Naive thymus-derived CD4-positive, alpha-beta T cell (primary cell): ENCODE data around the gene CCL7. TPM values are rescaled to one million over a fixed set of nuclear protein-coding genes. Genes with fewer than 3 reads are reported as not detected.

Experiments
- ATAC-seq: fragments of 150-1000 bp; cut with Tn5 transposase; 2 replicates; pipeline ENCODE4 v1.10.0; 2021; ENCODE audit warnings: mild to moderate bottlenecking, moderate library complexity
- CTCF ChIA-PET: fragments of 350-600 bp; sonication (Branson Sonifier 250); formaldehyde crosslinking; loops from one replicate; lab custom pipeline; 2021; ENCODE audit warnings: antibody characterized with exemption; lab: Charles Lee
- POLR2A ChIA-PET: fragments of 350-600 bp; sonication (Branson Sonifier 250); formaldehyde crosslinking; loops from one replicate; lab custom pipeline; 2021; ENCODE audit warnings: antibody characterized with exemption, inconsistent platforms; lab: Charles Lee
- DNase-seq, 9 donors: peaks; one replicate each; pipeline versions ENCODE4 v3.0.0 to v3.0.0-alpha.2; 2020 to 2022; ENCODE audit warnings: mixed read lengths in 1 of 9
- H3K27ac ChIP-seq: one replicate; pipeline ENCODE4 v1.7.0; 2013; ENCODE audit warnings: mild to moderate bottlenecking, low read depth, low read length, moderate library complexity
- H3K27me3 ChIP-seq, 2 donors: one replicate each; pipeline ENCODE4 v1.7.0; 2013; ENCODE audit warnings: low read length in 2 of 2, mild to moderate bottlenecking in 2 of 2, moderate library complexity in 2 of 2; ENCODE audit not compliant: control insufficient read depth in 2 of 2, insufficient read depth in 2 of 2
- H3K36me3 ChIP-seq, 3 experiments: 1 replicate in 2 of 3; 2 replicates in 1 of 3; pipeline ENCODE4 v1.7.0; 2013; ENCODE audit warnings: low read length in 3 of 3, mild to moderate bottlenecking in 3 of 3, moderate library complexity in 1 of 3; ENCODE audit not compliant: insufficient read depth in 3 of 3, control insufficient read depth in 2 of 3
- H3K4me1 ChIP-seq, 2 donors: one replicate each; pipeline ENCODE4 v1.7.0; 2013; ENCODE audit warnings: low read length in 2 of 2, mild to moderate bottlenecking in 2 of 2, moderate library complexity in 1 of 2; ENCODE audit not compliant: control insufficient read depth in 2 of 2, insufficient read depth in 2 of 2
- H3K4me3 ChIP-seq: 2 replicates; pipeline ENCODE4 v1.7.0; 2013; ENCODE audit warnings: mild to moderate bottlenecking, low read length
- H3K9me3 ChIP-seq, 3 experiments: 1 replicate in 2 of 3; 2 replicates in 1 of 3; pipeline ENCODE4 v1.7.0; 2013; ENCODE audit warnings: low read length in 3 of 3; ENCODE audit not compliant: control insufficient read depth in 2 of 3
- H3K27ac Mint-ChIP-seq, 9 donors: one replicate each; pipeline ENCODE4 v1.8.0; 2020 to 2022; ENCODE audit warnings: mixed read lengths in 9 of 9, mild to moderate bottlenecking in 8 of 9, moderate library complexity in 5 of 9, inconsistent platforms in 2 of 9
- H3K27me3 Mint-ChIP-seq, 5 donors: one replicate each; pipeline ENCODE4 v1.8.0; 2021 to 2022; ENCODE audit warnings: mixed read lengths in 5 of 5, mild to moderate bottlenecking in 1 of 5
- H3K36me3 Mint-ChIP-seq, 5 donors: one replicate each; pipeline ENCODE4 v1.8.0; 2020 to 2022; ENCODE audit warnings: mixed read lengths in 5 of 5, mild to moderate bottlenecking in 3 of 5, inconsistent platforms in 1 of 5
- H3K4me1 Mint-ChIP-seq, 7 donors: one replicate each; pipeline ENCODE4 v1.8.0; 2020 to 2022; ENCODE audit warnings: mixed read lengths in 7 of 7, mild to moderate bottlenecking in 3 of 7, inconsistent platforms in 1 of 7
- H3K4me3 Mint-ChIP-seq, 10 donors: one replicate each; pipeline ENCODE4 v1.8.0; 2020 to 2022; ENCODE audit warnings: mild to moderate bottlenecking in 10 of 10, mixed read lengths in 10 of 10, moderate library complexity in 6 of 10, inconsistent platforms in 2 of 10
- H3K9me3 Mint-ChIP-seq, 11 donors: one replicate each; pipeline ENCODE4 v1.8.0; 2020 to 2022; ENCODE audit warnings: mixed read lengths in 11 of 11, mild to moderate bottlenecking in 4 of 11, inconsistent platforms in 1 of 11, moderate library complexity in 1 of 11
- intact Hi-C, 2 donors: fragments of 100-400 bp; cut with micrococcal nuclease; formaldehyde crosslinking; loops; one replicate each; pipeline ENCODE4 v1.15.1; 2023
- polyA plus RNA-seq, 2 donors: library from polyadenylated mRNA; unstranded; fragments of 300-500 nt; fragmentation: Illumina TruSeq; gene quantifications; one replicate each; pipeline ENCODE4 v1.2.3, GENCODE V29; 2021
- total RNA-seq, 6 experiments: library from RNA in 5 of 6; stranded (reverse) in 5 of 6; gene quantifications; 1 replicate in 5 of 6; 2 replicates in 1 of 6; pipeline ENCODE4 v1.2.3 and lab custom pipeline; 2021 to 2026

Gene CCL7
- total and polyA plus RNA-seq, 7 experiments from 2014 or later: not detected

DNA sequence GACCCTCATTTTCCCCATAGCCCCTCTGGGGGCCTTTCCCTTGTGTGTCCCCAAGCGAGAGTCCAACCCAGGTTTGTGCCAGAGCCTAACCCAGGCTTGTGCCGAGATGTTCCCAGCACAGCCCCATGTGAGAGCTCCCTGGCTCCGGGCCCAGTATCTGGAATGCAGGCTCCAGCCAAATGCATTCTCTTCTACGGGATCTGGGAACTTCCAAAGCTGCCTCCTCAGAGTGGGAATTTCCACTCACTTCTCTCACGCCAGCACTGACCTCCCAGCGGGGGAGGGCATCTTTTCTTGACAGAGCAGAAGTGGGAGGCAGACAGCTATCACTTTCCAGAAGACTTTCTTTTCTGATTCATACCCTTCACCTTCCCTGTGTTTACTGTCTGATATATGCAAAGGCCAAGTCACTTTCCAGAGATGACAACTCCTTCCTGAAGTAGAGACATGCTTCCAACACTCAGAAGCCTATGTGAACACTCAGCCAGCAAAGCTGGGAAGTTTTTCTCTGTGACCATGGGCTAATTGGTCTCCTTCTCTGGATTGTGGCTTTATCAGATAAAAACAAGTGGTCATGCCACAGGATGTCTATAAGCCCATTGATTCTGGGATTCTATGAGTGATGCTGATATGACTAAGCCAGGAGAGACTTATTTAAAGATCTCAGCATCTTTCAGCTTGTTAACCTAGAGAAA lies 17.4 kb upstream of the CCL7 start:
- Mint-ChIP-seq H3K4me3 (no peak overlapping the region), H3K9me3 (peaks cover 0 to 1% (median 0%) of the 10 kb centered on the region in 11 donors), H3K27ac (no peak overlapping the region), H3K27me3 (peaks cover 27 to 55% (median 43%) of the 10 kb centered on the region in 5 donors), H3K36me3 (no peaks in the 10 kb centered on the region), H3K4me1 (peaks cover 0 to 7% (median 0%) of the 10 kb centered on the region in 7 donors)
- Histone ChIP-seq H3K27ac (no peak overlapping the region), H3K4me1 (no peaks in the 10 kb centered on the region), H3K4me3 (no peak overlapping the region), H3K36me3 (no peaks in the 10 kb centered on the region), H3K27me3 (no peaks in the 10 kb centered on the region), H3K9me3 (no peaks in the 10 kb centered on the region)
- POLR2A ChIA-PET: no interaction called here
- ATAC-seq (no peak), DNase-seq (no peak)
- CTCF ChIA-PET: no interaction called here
- intact Hi-C loops: no loop called here

DNA sequence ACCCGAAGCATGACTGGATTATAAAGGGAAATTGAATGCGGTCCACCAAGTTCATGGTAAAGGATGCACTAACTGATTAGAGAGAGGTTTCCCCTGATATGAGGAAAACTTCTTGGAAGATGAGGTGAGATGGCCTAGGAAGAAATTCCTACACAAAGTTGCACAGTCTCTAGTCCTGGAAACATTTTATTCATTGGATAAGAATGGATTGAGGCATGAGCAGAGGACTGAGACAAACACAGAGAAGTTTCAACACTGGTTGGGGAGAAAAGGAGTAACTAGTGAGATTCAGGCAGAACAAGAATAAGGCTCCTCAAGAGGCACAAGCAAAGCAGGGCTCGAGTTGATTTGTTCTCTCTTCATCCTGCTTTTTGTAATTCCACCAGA lies 16.9 kb upstream of the CCL7 start:
- POLR2A ChIA-PET: no interaction called here
- CTCF ChIA-PET: no interaction called here

DNA sequence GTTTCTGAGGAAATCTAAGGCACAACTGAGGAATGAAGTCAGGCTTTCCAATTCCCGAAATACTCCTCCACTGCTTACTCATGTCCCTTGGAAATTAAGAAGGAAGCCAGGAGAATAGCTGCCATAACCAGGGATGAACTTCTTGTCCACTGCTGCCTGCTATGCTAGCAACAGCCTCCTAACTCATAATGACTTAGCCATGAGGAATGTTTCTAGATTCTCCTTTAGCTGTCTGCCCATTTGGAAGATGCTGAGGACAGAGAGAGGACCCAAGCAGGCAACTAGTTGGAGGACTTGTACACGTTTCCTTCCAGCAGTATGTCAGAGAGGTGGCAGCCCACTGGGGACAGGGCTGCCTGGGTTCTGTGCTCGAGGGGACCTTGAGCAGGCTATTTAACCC lies 15.9 kb upstream of the CCL7 start:
- no peaks in the 10 kb centered on the region for H3K36me3 ChIP-seq
- no peak for DNase-seq
- Mint-ChIP-seq H3K4me1 (peaks cover 0 to 6% (median 0%) of the 10 kb centered on the region in 7 donors), H3K27me3 (peaks cover 35 to 56% (median 49%) of the 10 kb centered on the region in 5 donors), H3K4me3 (no peak overlapping the region), H3K27ac (no peak overlapping the region), H3K9me3 (peaks cover 0 to 1% (median 0%) of the 10 kb centered on the region in 11 donors), H3K36me3 (no peaks in the 10 kb centered on the region)
- ChIA-PET POLR2A (no interaction called here), CTCF (no interaction called here)
- no peak overlapping the region for H3K4me3 ChIP-seq
- no peak for ATAC-seq
- no peak overlapping the region for H3K27ac ChIP-seq
- no peaks in the 10 kb centered on the region for H3K4me1 ChIP-seq
- no peaks in the 10 kb centered on the region for H3K27me3 ChIP-seq
- intact Hi-C loops: no loop called here
- H3K9me3 ChIP-seq: no peaks in the 10 kb centered on the region

More for the DNA sequence above, 16.9 kb upstream of the CCL7 start:
- Histone ChIP-seq H3K4me3 (no peak overlapping the region), H3K27ac (no peak overlapping the region), H3K36me3 (no peaks in the 10 kb centered on the region), H3K9me3 (no peaks in the 10 kb centered on the region), H3K4me1 (no peaks in the 10 kb centered on the region), H3K27me3 (no peaks in the 10 kb centered on the region)
- ATAC-seq (no peak), DNase-seq (no peak)
- intact Hi-C loops: no loop called here
- peaks cover 0 to 7% (median 0%) of the 10 kb centered on the region in 7 donors for H3K4me1 Mint-ChIP-seq
- peaks cover 0 to 1% (median 0%) of the 10 kb centered on the region in 11 donors for H3K9me3 Mint-ChIP-seq
- H3K36me3 Mint-ChIP-seq: no peaks in the 10 kb centered on the region
- H3K27ac Mint-ChIP-seq: no peak overlapping the region
- no peak overlapping the region for H3K4me3 Mint-ChIP-seq
- H3K27me3 Mint-ChIP-seq: peaks cover 27 to 56% (median 45%) of the 10 kb centered on the region in 5 donors

DNA sequence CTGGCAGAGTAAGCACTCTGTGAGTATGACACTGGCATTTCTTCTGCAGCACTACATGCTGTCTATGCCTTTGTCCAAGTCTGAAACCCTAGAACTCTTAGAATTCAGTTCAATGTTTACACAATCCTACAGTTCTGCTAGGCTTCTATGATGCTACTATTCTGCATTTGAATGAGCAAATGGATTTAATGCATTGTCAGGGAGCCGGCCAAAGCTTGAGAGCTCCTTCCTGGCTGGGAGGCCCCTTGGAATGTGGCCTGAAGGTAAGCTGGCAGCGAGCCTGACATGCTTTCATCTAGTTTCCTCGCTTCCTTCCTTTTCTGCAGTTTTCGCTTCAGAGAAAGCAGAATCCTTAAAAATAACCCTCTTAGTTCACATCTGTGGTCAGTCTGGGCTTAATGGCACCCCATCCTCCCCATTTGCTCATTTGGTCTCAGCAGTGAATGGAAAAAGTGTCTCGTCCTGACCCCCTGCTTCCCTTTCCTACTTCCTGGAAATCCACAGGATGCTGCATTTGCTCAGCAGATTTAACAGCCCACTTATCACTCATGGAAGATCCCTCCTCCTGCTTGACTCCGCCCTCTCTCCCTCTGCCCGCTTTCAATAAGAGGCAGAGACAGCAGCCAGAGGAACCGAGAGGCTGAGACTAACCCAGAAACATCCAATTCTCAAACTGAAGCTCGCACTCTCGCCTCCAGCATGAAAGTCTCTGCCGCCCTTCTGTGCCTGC lies 15.2 kb upstream of the CCL7 start, which contains the start of gene CCL2:
CCL2 (plus strand) TSS at position 635 of the 730 bp plus-strand sequence; CDS start at position 700, 65 bp downstream.
- Histone ChIP-seq H3K36me3 (no peaks in the 10 kb centered on the region), H3K27ac (no peak within 1 kb of the TSS), H3K4me1 (no peaks in the 10 kb centered on the region), H3K9me3 (no peaks in the 10 kb centered on the region), H3K4me3 (no peak within 1 kb of the TSS), H3K27me3 (no peaks in the 10 kb centered on the region)
- Mint-ChIP-seq H3K36me3 (no peaks in the 10 kb centered on the region), H3K9me3 (peaks cover 0 to under 1% (median 0%) of the 10 kb centered on the region in 11 donors), H3K27me3 (peaks cover 35 to 62% (median 50%) of the 10 kb centered on the region in 5 donors), H3K4me3 (no peak within 1 kb of the TSS), H3K27ac (no peak within 1 kb of the TSS), H3K4me1 (peaks cover 0 to 10% (median 0%) of the 10 kb centered on the region in 7 donors)
- DNase-seq (no peak), ATAC-seq (no peak)
- CTCF ChIA-PET: no interaction called here
- POLR2A ChIA-PET: no interaction called here
- intact Hi-C loops: no loop called here

DNA sequence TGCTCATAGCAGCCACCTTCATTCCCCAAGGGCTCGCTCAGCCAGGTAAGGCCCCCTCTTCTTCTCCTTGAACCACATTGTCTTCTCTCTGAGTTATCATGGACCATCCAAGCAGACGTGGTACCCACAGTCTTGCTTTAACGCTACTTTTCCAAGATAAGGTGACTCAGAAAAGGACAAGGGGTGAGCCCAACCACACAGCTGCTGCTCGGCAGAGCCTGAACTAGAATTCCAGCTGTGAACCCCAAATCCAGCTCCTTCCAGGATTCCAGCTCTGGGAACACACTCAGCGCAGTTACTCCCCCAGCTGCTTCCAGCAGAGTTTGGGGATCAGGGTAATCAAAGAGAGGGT lies 14.7 kb upstream of the CCL7 start:
- Histone ChIP-seq H3K27me3 (no peaks in the 10 kb centered on the region), H3K36me3 (no peaks in the 10 kb centered on the region), H3K27ac (no peak overlapping the region), H3K4me1 (no peaks in the 10 kb centered on the region), H3K4me3 (no peak overlapping the region), H3K9me3 (no peaks in the 10 kb centered on the region)
- Mint-ChIP-seq H3K4me1 (peaks cover 0 to 10% (median 0%) of the 10 kb centered on the region in 7 donors), H3K36me3 (no peaks in the 10 kb centered on the region), H3K4me3 (no peak overlapping the region), H3K27ac (no peak overlapping the region), H3K27me3 (peaks cover 35 to 62% (median 50%) of the 10 kb centered on the region in 5 donors), H3K9me3 (no peaks in the 10 kb centered on the region)
- CTCF ChIA-PET: no interaction called here
- intact Hi-C loops: no loop called here
- DNase-seq (no peak), ATAC-seq (no peak)
- POLR2A ChIA-PET: no interaction called here

DNA sequence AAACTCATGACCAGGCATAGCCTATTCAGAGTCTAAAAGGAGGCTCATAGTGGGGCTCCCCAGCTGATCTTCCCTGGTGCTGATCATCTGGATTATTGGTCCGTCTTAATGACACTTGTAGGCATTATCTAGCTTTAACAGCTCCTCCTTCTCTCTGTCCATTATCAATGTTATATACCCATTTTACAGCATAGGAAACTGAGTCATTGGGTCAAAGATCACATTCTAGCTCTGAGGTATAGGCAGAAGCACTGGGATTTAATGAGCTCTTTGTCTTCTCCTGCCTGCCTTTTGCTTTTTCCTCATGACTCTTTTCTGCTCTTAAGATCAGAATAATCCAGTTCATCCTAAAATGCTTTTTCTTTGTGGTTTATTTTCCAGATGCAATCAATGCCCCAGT lies 14.2 kb upstream of the CCL7 start:
- ChIA-PET CTCF (no interaction called here), POLR2A (no interaction called here)

More for the DNA sequence above, 14.2 kb upstream of the CCL7 start:
- Histone ChIP-seq H3K4me3 (no peak overlapping the region), H3K27me3 (no peaks in the 10 kb centered on the region), H3K27ac (no peak overlapping the region), H3K9me3 (no peaks in the 10 kb centered on the region), H3K36me3 (no peaks in the 10 kb centered on the region), H3K4me1 (no peaks in the 10 kb centered on the region)
- H3K27me3 Mint-ChIP-seq: peaks cover 34 to 61% (median 49%) of the 10 kb centered on the region in 5 donors
- no peak for DNase-seq
- intact Hi-C loops: no loop called here
- H3K36me3 Mint-ChIP-seq: no peaks in the 10 kb centered on the region
- peaks cover 0 to 10% (median 0%) of the 10 kb centered on the region in 7 donors for H3K4me1 Mint-ChIP-seq
- H3K27ac Mint-ChIP-seq: no peak overlapping the region
- no peak overlapping the region for H3K4me3 Mint-ChIP-seq
- ATAC-seq: no peak
- H3K9me3 Mint-ChIP-seq: no peaks in the 10 kb centered on the region
